TTC549 (cell line): ENCODE results near the gene SIL1.
"Not testable (repeated sequence)": the region's sequence is repeated elsewhere in the genome, so short reads cannot be mapped to it uniquely, and the experiment has no call there.

Experiments used
- FAIRE-seq: peaks from 2 replicates; lab custom pipeline; 2012; peaks lifted over from hg19 to GRCh38; lab: Jason Lieb, UNC

The SIL1 gene

GRCh38 chr5:139197710-139198669, at the start of gene SIL1:
Gene SIL1, minus strand, starts transcription at chr5:139198368. Its CDS starts 70,525 bp downstream, at chr5:139127843.
- FAIRE-seq = no peak

- no peak for FAIRE-seq
These were observed 48.2 kb upstream of the SIL1 start for GRCh38 chr5:139246394-139246793.

GRCh38 chr5:139245637-139246339, 47.6 kb upstream of the SIL1 start:
- FAIRE-seq = no peak

GRCh38 chr5:139243425-139243970, 45.3 kb upstream of the SIL1 start:
- no peak for FAIRE-seq

GRCh38 chr5:139241139-139241538, 43.0 kb upstream of the SIL1 start:
- FAIRE-seq = no peak

GRCh38 chr5:139236479-139236878, 38.3 kb upstream of the SIL1 start:
- no peak for FAIRE-seq

GRCh38 chr5:139232147-139232724, 34.1 kb upstream of the SIL1 start:
- FAIRE-seq = no peak

- FAIRE-seq = no peak
These were observed 30.1 kb upstream of the SIL1 start for GRCh38 chr5:139228201-139228803.

GRCh38 chr5:139226131-139226530, 28.0 kb upstream of the SIL1 start:
- no peak for FAIRE-seq

GRCh38 chr5:139223481-139223880, 25.3 kb upstream of the SIL1 start:
- no peak for FAIRE-seq

GRCh38 chr5:139222346-139222745, 24.2 kb upstream of the SIL1 start:
- FAIRE-seq = no peak

GRCh38 chr5:139218038-139218437, 19.9 kb upstream of the SIL1 start:
- not testable (repeated sequence) for FAIRE-seq

- no peak for FAIRE-seq
These were observed 17.2 kb upstream of the SIL1 start for GRCh38 chr5:139215107-139215975.

- no peak for FAIRE-seq
These were observed 16.5 kb upstream of the SIL1 start for GRCh38 chr5:139214646-139215045.

GRCh38 chr5:139212906-139213305, 14.7 kb upstream of the SIL1 start:
- FAIRE-seq = no peak

- no peak for FAIRE-seq
These were observed 14.3 kb upstream of the SIL1 start for GRCh38 chr5:139212486-139212885.

- no peak for FAIRE-seq
These were observed 12.4 kb upstream of the SIL1 start for GRCh38 chr5:139210585-139210984.

- FAIRE-seq = no peak
These were observed 9.3 kb upstream of the SIL1 start for GRCh38 chr5:139207297-139208000.

- no peak for FAIRE-seq
These were observed 7.4 kb upstream of the SIL1 start for GRCh38 chr5:139205586-139205985.

- FAIRE-seq = no peak
These were observed 7.0 kb upstream of the SIL1 start for GRCh38 chr5:139205124-139205523.

- no peak for FAIRE-seq
These were observed 6.0 kb upstream of the SIL1 start for GRCh38 chr5:139204196-139204595.
